Thoracic aorta (tissue), 2 donors: ENCODE measurements around the gene SCPEP1. TPM values are rescaled to one million over a fixed set of nuclear protein-coding genes. Genes with fewer than 3 reads are reported as not detected.

Experiments used
- ATAC-seq: fragments of 150-250 bp; one replicate; pipeline ENCODE4 v1.8.0; 2017; ENCODE audit warnings: low read depth; ENCODE audit not compliant: insufficient number of reproducible peaks, low FRiP score
- DNase-seq: peaks from one replicate; pipeline ENCODE4 v3.0.0-alpha.2; 2020; ENCODE audit warnings: low spot score
- H3K27ac ChIP-seq, 2 donors: fragments of 200-600 bp; sonication (generic); 1 replicate in 1 of 2; 2 replicates in 1 of 2; pipeline ENCODE4 v1.5.1; 2016; ENCODE audit warnings: mild to moderate bottlenecking in 2 of 2, moderate library complexity in 2 of 2
- H3K27me3 ChIP-seq: fragments of 200-600 bp; sonication (generic); replicated peaks from 2 replicates; pipeline ENCODE4 v1.6.0; 2016; ENCODE audit warnings: mild to moderate bottlenecking; ENCODE audit not compliant: insufficient read depth
- H3K36me3 ChIP-seq: fragments of 200-600 bp; sonication (generic); one replicate; pipeline ENCODE4 v1.5.1; 2016
- H3K4me1 ChIP-seq, 2 donors: fragments of 200-600 bp; sonication (generic); 1 replicate in 1 of 2; 2 replicates in 1 of 2; pipeline versions ENCODE4 v1.5.1 to v1.6.0; 2016; ENCODE audit warnings: low read depth in 2 of 2, mild to moderate bottlenecking in 1 of 2; ENCODE audit not compliant: control insufficient read depth in 1 of 2
- H3K4me3 ChIP-seq: fragments of 200-600 bp; sonication (generic); 2 replicates; pipeline ENCODE4 v1.5.1; 2016; ENCODE audit warnings: mild to moderate bottlenecking
- H3K9me3 ChIP-seq: fragments of 200-600 bp; sonication (generic); 2 replicates; pipeline ENCODE4 v1.5.1; 2016
- total RNA-seq, 2 donors: library from RNA; depleted of rRNA; stranded (reverse); fragments of >200 nt; gene quantifications; one replicate each; pipeline versions ENCODE4 v1.1.0 to v1.2.3, GENCODE V29; 2016
- TF ChIP-seq, protein P1 (sequence below): fragments of 200-600 bp; sonication (generic); IDR thresholded peaks from one replicate; pipeline ENCODE4 v1.5.1; 2019; ENCODE audit warnings: antibody characterized with exemption

The SCPEP1 gene
- total RNA-seq, 2 donors from 2014 or later: 91.1 to 112 TPM

DNA sequence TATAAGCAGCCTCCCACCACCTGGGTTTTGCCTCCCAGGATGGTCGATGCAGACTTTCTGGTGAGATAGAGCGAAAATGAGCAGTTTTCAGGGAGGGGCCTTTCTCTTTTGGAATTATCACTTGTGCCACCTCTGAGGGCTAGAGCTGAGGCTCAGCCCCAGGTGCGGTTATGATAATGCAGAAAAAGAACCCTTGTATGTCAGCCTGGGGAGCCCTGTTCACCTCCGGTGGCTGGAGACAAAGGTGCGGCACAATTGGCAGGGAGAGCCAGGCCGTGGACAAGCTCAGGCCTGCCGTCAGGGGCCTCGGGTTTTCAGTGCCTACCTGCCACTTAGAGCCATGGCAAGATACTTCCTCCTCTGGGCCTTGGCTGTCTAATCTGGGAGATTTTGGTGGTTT is 4.4 kb downstream of the SCPEP1 start:
- no peak for ATAC-seq
- no peak for DNase-seq
- Histone ChIP-seq H3K36me3 (peaks cover 20% of the 10 kb centered on the region), H3K9me3 (no peaks in the 10 kb centered on the region), H3K4me1 (peaks cover 3 to 12% of the 10 kb centered on the region in 2 donors), H3K4me3 (no peak overlapping the region), H3K27ac (no peak overlapping the region), H3K27me3 (no peaks in the 10 kb centered on the region)
- TF ChIP-seq, protein P1, sequence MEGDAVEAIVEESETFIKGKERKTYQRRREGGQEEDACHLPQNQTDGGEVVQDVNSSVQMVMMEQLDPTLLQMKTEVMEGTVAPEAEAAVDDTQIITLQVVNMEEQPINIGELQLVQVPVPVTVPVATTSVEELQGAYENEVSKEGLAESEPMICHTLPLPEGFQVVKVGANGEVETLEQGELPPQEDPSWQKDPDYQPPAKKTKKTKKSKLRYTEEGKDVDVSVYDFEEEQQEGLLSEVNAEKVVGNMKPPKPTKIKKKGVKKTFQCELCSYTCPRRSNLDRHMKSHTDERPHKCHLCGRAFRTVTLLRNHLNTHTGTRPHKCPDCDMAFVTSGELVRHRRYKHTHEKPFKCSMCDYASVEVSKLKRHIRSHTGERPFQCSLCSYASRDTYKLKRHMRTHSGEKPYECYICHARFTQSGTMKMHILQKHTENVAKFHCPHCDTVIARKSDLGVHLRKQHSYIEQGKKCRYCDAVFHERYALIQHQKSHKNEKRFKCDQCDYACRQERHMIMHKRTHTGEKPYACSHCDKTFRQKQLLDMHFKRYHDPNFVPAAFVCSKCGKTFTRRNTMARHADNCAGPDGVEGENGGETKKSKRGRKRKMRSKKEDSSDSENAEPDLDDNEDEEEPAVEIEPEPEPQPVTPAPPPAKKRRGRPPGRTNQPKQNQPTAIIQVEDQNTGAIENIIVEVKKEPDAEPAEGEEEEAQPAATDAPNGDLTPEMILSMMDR: no peak

DNA sequence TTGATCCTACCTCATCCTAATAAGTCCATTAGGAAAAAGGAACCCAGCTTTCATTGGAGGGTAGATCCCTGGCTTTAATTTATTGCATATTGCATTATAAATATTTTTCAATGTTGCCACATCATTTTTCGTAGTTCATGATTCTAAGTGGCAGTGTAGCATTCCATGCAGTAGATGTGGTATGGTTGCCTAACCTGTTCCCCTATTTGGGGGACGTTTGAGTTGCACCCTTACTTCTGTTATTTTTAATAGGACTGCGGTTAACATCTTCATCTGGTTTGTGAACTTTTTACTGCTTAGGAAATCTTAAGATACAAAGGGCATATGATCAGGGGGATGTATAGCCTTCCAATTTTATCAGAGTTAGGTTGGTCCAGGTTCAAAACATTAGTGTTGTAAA is 5.4 kb downstream of the SCPEP1 start:
- Histone ChIP-seq H3K4me3 (no peak overlapping the region), H3K4me1 (peaks cover 3 to 10% of the 10 kb centered on the region in 2 donors), H3K9me3 (no peaks in the 10 kb centered on the region), H3K36me3 (peaks cover 23% of the 10 kb centered on the region), H3K27ac (no peak overlapping the region), H3K27me3 (no peaks in the 10 kb centered on the region)
- ATAC-seq (no peak), DNase-seq (no peak)
- TF ChIP-seq, protein P1: no peak

DNA sequence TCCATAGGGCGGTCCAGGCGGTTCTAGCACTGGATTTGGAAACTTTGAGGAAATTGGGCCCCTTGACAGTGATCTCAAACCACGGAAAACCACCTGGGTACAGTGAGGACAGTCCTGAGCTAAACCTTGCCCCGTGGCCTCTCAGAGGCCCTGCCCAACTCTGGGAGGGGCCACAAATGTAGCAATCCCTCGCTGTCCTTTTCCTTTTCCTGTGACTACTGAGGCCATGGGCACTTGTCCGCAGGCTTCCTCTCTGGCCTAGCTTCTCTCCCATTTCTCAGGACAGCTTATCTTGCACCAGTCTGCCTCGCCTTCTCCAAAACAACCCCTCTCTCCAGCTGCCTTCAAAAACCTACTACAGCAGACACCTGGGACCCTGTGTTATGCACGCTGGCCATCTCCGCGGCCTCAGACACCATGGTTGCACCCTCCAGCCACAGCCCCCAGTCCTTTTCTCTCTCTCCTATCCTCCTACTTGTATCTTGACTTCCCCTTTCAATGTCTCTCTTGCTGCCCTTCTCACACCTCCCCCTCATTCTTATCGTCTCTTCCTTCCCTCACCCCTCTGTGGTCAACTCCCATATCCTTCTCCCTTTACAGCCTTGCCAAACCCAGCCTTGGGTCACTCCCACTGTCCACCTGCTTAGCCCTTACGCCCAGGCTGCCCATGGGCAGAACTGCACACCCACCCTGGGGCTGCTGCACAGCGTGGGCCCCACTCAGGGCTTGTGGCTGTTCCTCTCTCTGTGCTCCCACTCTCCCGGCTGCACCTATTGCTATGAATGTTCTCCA is 7.6 kb downstream of the SCPEP1 start:
- no peak for ATAC-seq
- TF ChIP-seq, protein P1: no peak
- Histone ChIP-seq H3K9me3 (no peaks in the 10 kb centered on the region), H3K27ac (no peak overlapping the region), H3K4me3 (no peak overlapping the region), H3K36me3 (peaks cover 25% of the 10 kb centered on the region), H3K4me1 (no peaks in the 10 kb centered on the region), H3K27me3 (no peaks in the 10 kb centered on the region)
- DNase-seq: no peak

DNA sequence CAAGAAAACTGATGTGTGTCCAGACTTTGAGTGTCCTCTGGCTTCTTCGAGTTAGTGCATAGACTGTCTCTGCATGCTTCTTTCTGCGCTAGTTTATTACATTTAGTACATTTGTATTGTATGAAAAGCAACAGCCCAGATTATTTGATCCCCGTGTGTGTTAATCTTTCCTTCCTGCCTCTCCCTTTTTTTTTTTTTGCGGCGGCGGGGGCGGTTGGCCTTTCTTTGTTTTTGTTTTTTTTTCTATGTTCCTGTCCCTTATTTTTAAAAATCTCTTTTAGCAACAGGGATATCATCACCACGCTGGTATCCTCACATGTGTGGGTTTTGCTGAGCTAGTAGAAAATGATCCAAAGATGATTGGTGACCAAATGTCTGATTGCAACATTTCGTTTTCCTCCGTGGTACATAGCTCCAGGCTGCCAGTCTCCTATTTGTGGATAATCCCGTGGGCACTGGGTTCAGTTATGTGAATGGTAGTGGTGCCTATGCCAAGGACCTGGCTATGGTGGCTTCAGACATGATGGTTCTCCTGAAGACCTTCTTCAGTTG is 9.4 kb downstream of the SCPEP1 start:
- Histone ChIP-seq H3K4me1 (no peaks in the 10 kb centered on the region), H3K9me3 (no peaks in the 10 kb centered on the region), H3K36me3 (peaks cover 37% of the 10 kb centered on the region), H3K27ac (no peak overlapping the region), H3K4me3 (no peak overlapping the region), H3K27me3 (no peaks in the 10 kb centered on the region)
- ATAC-seq (no peak), DNase-seq (no peak)
- TF ChIP-seq, protein P1: no peak

DNA sequence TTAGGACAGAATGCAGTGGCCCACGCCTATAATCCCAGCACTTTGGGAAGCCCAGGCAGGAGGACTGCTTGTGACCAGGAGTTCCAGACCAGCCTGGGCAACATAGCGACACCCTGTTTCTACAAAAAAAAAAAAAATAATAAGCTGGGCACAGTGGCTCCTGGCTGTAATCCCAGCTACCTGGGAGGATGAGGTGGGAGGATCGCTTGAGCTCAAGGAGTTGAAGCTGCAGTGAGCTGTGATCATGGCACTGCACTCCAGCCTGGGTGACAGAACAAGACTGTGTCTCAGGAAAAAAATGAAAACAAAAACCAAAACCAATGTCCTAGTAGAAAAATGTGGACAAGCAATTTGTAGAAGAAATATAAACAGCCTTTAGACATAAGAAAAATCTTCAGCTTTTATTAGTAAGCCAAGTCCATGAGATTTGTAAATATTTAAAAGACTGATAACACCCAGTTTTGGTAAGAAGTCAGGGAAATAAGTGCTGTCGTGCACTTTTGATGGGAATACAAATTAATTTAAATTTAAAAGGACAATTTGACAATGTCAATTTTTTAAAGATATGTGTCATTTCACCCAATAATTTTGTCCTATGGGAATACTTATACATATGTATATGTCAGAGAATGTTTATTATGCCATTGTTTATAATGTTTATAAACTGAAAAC is 11.1 kb downstream of the SCPEP1 start:
- Histone ChIP-seq H3K27me3 (no peaks in the 10 kb centered on the region), H3K9me3 (no peaks in the 10 kb centered on the region), H3K4me3 (no peak overlapping the region), H3K36me3 (peaks cover 37% of the 10 kb centered on the region), H3K27ac (no peak overlapping the region), H3K4me1 (peaks cover 0 to 3% of the 10 kb centered on the region in 2 donors)
- TF ChIP-seq, protein P1: no peak
- ATAC-seq (no peak), DNase-seq (no peak)
